Panc1 (cell line): ENCODE data around the gene GPHN. TPM values are rescaled to one million over a fixed set of nuclear protein-coding genes. Genes with fewer than 3 reads are reported as not detected.

Source experiments
- ATAC-seq: fragments of 200-7000 bp; cut with Tn5 transposase; 2 replicates; pipeline ENCODE4 v1.9.1; 2020; ENCODE audit warnings: mild to moderate bottlenecking, moderate library complexity
- BruUV-seq: library from RNA; stranded (reverse); fragments of 400-500 nt; replicated peaks from 2 replicates; lab custom pipeline; 2021; lab: Mats Ljungman, UMichigan
- CTCF ChIA-PET: fragments of 300-600 bp; sonication (Branson Sonifier 250); formaldehyde crosslinking; loops from one replicate; lab custom pipeline; 2022; ENCODE audit warnings: antibody characterized with exemption; lab: Charles Lee
- POLR2A ChIA-PET: fragments of 300-600 bp; sonication (Branson Sonifier 250); formaldehyde crosslinking; loops from one replicate; lab custom pipeline; 2022; ENCODE audit warnings: antibody characterized with exemption; lab: Charles Lee
- DNase-seq: peaks from one replicate; pipeline ENCODE4 v3.0.0-alpha.2; 2010; ENCODE audit warnings: low read depth, low spot score
- H3K27ac ChIP-seq: 2 replicates; pipeline ENCODE4 v1.5.1; 2011; ENCODE audit warnings: mild to moderate bottlenecking, low read length, inconsistent platforms
- H3K27me3 ChIP-seq: fragments of 200-500 bp; sonication (Bioruptor generic); 2 replicates; pipeline ENCODE4 v1.6.0; 2014; ENCODE audit warnings: low read length, inconsistent platforms; ENCODE audit not compliant: control insufficient read depth, insufficient read depth
- H3K36me3 ChIP-seq: fragments of 200-500 bp; sonication (Bioruptor generic); 2 replicates; pipeline ENCODE4 v1.5.1; 2014; ENCODE audit warnings: inconsistent platforms, mild to moderate bottlenecking, low read length, moderate library complexity; ENCODE audit not compliant: control insufficient read depth, insufficient read depth
- H3K4me1 ChIP-seq: 2 replicates; pipeline ENCODE4 v1.5.1; 2011; ENCODE audit warnings: inconsistent platforms, mild to moderate bottlenecking, low read length, moderate library complexity; ENCODE audit not compliant: control insufficient read depth, insufficient read depth
- H3K4me3 ChIP-seq, 2 experiments: 2 replicates each; pipeline ENCODE4 v1.5.1; 2011 to 2012; ENCODE audit warnings: low read depth in 2 of 2, low read length in 2 of 2, mild to moderate bottlenecking in 2 of 2, inconsistent platforms in 1 of 2, moderate library complexity in 1 of 2
- H3K9me3 ChIP-seq: fragments of 200-500 bp; sonication (Bioruptor generic); 2 replicates; pipeline ENCODE4 v1.5.1; 2014; ENCODE audit warnings: low read depth, mild to moderate bottlenecking, inconsistent platforms, low read length, moderate library complexity; ENCODE audit not compliant: control insufficient read depth, insufficient read depth
- CTCF ChIP-seq: fragments of 450-650 bp; IDR thresholded peaks from 2 replicates; pipeline ENCODE4 v1.5.1; 2017; ENCODE audit warnings: mild to moderate bottlenecking
- POLR2AphosphoS5 ChIP-seq: IDR thresholded peaks from 2 replicates; pipeline ENCODE4 v1.6.1; 2012; ENCODE audit warnings: mild to moderate bottlenecking, low read depth, low read length, moderate library complexity
- REST ChIP-seq, 2 experiments: IDR thresholded peaks; 2 replicates each; pipeline ENCODE4 v1.6.1; 2011 to 2012; ENCODE audit warnings: low read depth in 2 of 2, control low read depth in 1 of 2, low read length in 1 of 2, mild to moderate bottlenecking in 1 of 2, moderate library complexity in 1 of 2; ENCODE audit not compliant: insufficient read depth in 1 of 2
- SIN3A ChIP-seq: IDR thresholded peaks from 2 replicates; pipeline ENCODE4 v1.6.1; 2012; ENCODE audit warnings: low read depth, mild to moderate bottlenecking, low read length, moderate library complexity, borderline replicate concordance; ENCODE audit not compliant: insufficient read depth
- TCF7L2 ChIP-seq: IDR thresholded peaks from 2 replicates; pipeline ENCODE4 v1.6.1; 2011; ENCODE audit warnings: mild to moderate bottlenecking, low read depth, low read length, inconsistent platforms
- in situ Hi-C: cut with HindIII; loops from 2 replicates; pipeline ENCODE4 v1.10.0; 2016; ENCODE audit warnings: low sequenced_read_pairs, low pct_unique_long_range_greater_than_20kb
- intact Hi-C: fragments of 100-400 bp; cut with micrococcal nuclease; formaldehyde crosslinking; loops from one replicate; pipeline ENCODE4 v1.10.0; 2022; ENCODE audit not compliant: unreplicated experiment
- total RNA-seq: library from RNA; stranded (reverse); gene quantifications from one replicate; pipeline ENCODE4 v1.2.1, GENCODE V29; 2021; ENCODE audit not compliant: unreplicated experiment

Gene GPHN
- total RNA-seq, 1 experiment from 2014 or later = 26.6 TPM

DNA sequence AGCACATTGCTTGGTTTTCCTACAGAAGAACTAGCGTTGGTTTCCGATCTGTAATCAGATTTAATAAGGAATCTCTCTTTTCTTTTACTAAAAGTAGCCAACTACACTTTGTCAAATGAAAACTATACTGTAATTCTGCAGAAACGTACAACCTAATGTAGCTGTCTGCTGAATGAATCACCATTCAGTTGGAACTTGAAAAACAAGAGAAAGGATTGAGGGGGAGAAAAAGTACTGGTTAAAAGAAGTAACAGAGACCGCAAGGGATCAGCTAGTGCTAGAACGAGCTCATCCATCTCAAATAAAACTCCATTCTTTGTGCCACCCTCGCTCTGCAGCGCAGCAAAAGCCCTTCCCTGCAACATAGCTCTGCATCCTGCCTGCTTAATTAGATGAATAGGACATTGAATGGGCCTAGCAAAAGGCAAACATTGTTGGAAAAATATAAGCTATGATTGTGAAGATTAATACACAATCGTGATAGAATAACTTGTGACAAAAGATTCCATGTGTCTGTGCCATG, 683.9 kb downstream of the GPHN start:
- 0 out of 2 replicates have a peak, but pooled peaks have one; percentile 18 for ATAC-seq
- in situ Hi-C loops = no loop called here

GRCh38 chr14:67192366-67192765, 684.4 kb downstream of the GPHN start:
- CTCF ChIA-PET = no interaction called here
- Histone ChIP-seq H3K9me3 (no peaks in the 10 kb centered on the region), H3K4me3 (peak overlapping the region; percentile 27 to 37), H3K36me3 (no peaks in the 10 kb centered on the region), H3K27me3 (no peaks in the 10 kb centered on the region), H3K4me1 (peaks cover 29% of the 10 kb centered on the region), H3K27ac (peak overlapping the region; percentile 98)
- in situ Hi-C loops (no loop called here), intact Hi-C loops (no loop called here)
- no TSS peak for BruUV-seq
- ATAC-seq (no peak), DNase-seq (no peak)
- TF ChIP-seq SIN3A (no peak), CTCF (no peak), POLR2AphosphoS5 (no peak), TCF7L2 (no peak), REST (IDR thresholded peaks at IDR 0.05; ENCODE audit: insufficient read depth in 1 of 2, low read depth in 2 of 2, low read length in 1 of 2) (no peak)
- POLR2A ChIA-PET = interaction anchor here (0.6 kb wide), 1 partner anchor 1761 kb away, joined by 13 read pairs; no protein-coding TSS in a partner anchor

More for the DNA sequence above, 683.9 kb downstream of the GPHN start:
- ChIA-PET CTCF (no interaction called here), POLR2A (interaction anchor here (0.6 kb wide), 1 partner anchor 1761 kb away, joined by 13 read pairs; no protein-coding TSS in a partner anchor)
- no peak for DNase-seq
- peak overlapping the region; percentile 27 to 37 for H3K4me3 ChIP-seq
- no peaks in the 10 kb centered on the region for H3K27me3 ChIP-seq
- H3K36me3 ChIP-seq = no peaks in the 10 kb centered on the region
- BruUV-seq = no TSS peak
- peaks cover 30% of the 10 kb centered on the region for H3K4me1 ChIP-seq
- intact Hi-C loops = no loop called here
- peak overlapping the region; percentile 98 for H3K27ac ChIP-seq
- TF ChIP-seq CTCF (no peak), SIN3A (no peak), POLR2AphosphoS5 (no peak), TCF7L2 (no peak), REST (IDR thresholded peaks at IDR 0.05; ENCODE audit: insufficient read depth in 1 of 2, low read depth in 2 of 2, low read length in 1 of 2) (no peak)
- H3K9me3 ChIP-seq = no peaks in the 10 kb centered on the region
